Activated naive CD4-positive, alpha-beta T cell treated with anti-CD3 and anti-CD28 coated beads, Interleukin-2, amount 50 U/mL, for 24 hours (primary cell): ENCODE measurements around the gene DNAJA4.

Experiments
- H3K27ac Mint-ChIP-seq: one replicate; pipeline ENCODE4 v1.8.0; 2021; ENCODE audit warnings: mild to moderate bottlenecking, mixed read lengths
- H3K27me3 Mint-ChIP-seq: one replicate; pipeline ENCODE4 v1.8.0; 2021; ENCODE audit warnings: mixed read lengths
- H3K36me3 Mint-ChIP-seq: one replicate; pipeline ENCODE4 v1.8.0; 2021; ENCODE audit warnings: mixed read lengths
- H3K4me1 Mint-ChIP-seq: one replicate; pipeline ENCODE4 v1.8.0; 2021; ENCODE audit warnings: mixed read lengths
- H3K4me3 Mint-ChIP-seq: one replicate; pipeline ENCODE4 v1.8.0; 2021; ENCODE audit warnings: mild to moderate bottlenecking, mixed read lengths
- H3K9me3 Mint-ChIP-seq: one replicate; pipeline ENCODE4 v1.8.0; 2021; ENCODE audit warnings: mixed read lengths

The DNAJA4 gene

DNA sequence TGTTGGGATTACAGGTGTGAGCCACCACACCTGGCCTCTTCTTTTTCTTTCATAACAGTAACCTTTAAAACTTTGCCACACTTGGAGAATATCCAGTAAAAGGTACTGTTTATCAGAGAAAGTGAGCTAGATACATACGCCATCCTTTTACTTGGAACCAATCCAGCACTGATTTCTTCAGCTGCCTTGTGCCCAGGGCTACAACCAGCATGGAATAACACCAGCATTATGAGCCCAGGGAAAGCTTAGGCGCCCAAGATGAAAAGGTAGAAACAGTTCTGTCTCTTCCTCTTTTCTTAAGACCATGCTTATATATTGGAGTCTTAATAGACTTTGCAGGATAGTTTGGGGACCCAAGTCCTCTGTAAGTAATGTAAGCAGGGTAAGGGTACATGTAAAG, 26.7 kb downstream of the DNAJA4 start:
- Mint-ChIP-seq H3K27ac (no peak overlapping the region), H3K36me3 (peaks cover 29% of the 10 kb centered on the region), H3K9me3 (no peaks in the 10 kb centered on the region), H3K4me1 (peaks cover 8% of the 10 kb centered on the region), H3K27me3 (no peaks in the 10 kb centered on the region), H3K4me3 (no peak overlapping the region)

DNA sequence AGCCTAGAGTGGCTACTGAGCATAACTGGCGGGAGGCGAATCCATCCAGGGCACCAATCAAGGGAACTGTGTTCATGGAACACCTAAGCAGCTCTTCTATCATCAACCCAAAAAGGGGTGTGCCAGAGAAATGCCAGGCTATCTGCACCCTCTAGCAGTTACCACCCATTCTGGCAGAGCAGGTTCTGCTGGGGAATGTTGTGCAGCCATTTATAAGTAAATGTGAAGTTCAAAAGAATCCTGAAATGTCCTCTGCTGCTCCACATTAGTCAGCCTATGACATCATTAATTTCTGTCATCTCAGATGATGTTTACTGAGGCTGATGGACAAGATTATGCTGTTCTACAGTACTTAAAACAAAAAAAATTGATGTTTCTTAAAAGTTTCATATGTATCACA, 27.3 kb downstream of the DNAJA4 start:
- Mint-ChIP-seq H3K4me3 (no peak overlapping the region), H3K27ac (no peak overlapping the region), H3K36me3 (peaks cover 27% of the 10 kb centered on the region), H3K9me3 (no peaks in the 10 kb centered on the region), H3K4me1 (peaks cover 8% of the 10 kb centered on the region), H3K27me3 (no peaks in the 10 kb centered on the region)

GRCh38 chr15:78292219-78292618, 27.9 kb downstream of the DNAJA4 start:
- Mint-ChIP-seq H3K27me3 (no peaks in the 10 kb centered on the region), H3K9me3 (no peaks in the 10 kb centered on the region), H3K4me3 (no peak overlapping the region), H3K36me3 (peaks cover 26% of the 10 kb centered on the region), H3K4me1 (peaks cover 12% of the 10 kb centered on the region), H3K27ac (no peak overlapping the region)

GRCh38 chr15:78299101-78299930, 35.0 kb downstream of the DNAJA4 start, which contains the start of gene SKIC8:
TSS of gene SKIC8 (minus strand) at chr15:78299609. CDS start at chr15:78295686, 3,923 bp downstream.
- H3K4me3 Mint-ChIP-seq: peak within 1 kb of the TSS; percentile 99
- peaks cover 32% of the 10 kb centered on the region for H3K4me1 Mint-ChIP-seq
- peak within 1 kb of the TSS; percentile 96 for H3K27ac Mint-ChIP-seq
- H3K36me3 Mint-ChIP-seq: peaks cover 8% of the 10 kb centered on the region
- no peaks in the 10 kb centered on the region for H3K27me3 Mint-ChIP-seq
- H3K9me3 Mint-ChIP-seq: no peaks in the 10 kb centered on the region

DNA sequence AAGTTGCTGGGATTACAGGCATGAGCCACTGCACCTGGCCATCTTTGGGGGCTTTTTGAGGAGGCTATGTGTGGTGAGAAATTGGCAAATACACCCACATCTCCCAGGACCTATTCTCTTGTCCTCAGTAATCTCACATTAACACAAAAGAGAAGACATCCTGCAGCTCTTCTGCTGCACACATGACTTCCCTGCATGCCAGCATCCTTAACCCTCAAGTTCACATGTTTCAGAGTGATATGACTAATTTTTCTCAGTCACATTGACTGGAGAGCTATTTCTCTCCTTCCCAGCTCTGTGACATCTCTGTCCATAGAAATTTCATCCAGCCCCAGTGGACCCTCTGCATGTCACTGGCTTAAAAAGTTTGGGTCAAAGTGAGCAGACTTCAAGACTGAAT, 37.0 kb downstream of the DNAJA4 start:
- Mint-ChIP-seq H3K9me3 (no peaks in the 10 kb centered on the region), H3K4me1 (peaks cover 28% of the 10 kb centered on the region), H3K27ac (peak overlapping the region; percentile 19), H3K27me3 (no peaks in the 10 kb centered on the region), H3K4me3 (no peak overlapping the region), H3K36me3 (no peaks in the 10 kb centered on the region)

DNA sequence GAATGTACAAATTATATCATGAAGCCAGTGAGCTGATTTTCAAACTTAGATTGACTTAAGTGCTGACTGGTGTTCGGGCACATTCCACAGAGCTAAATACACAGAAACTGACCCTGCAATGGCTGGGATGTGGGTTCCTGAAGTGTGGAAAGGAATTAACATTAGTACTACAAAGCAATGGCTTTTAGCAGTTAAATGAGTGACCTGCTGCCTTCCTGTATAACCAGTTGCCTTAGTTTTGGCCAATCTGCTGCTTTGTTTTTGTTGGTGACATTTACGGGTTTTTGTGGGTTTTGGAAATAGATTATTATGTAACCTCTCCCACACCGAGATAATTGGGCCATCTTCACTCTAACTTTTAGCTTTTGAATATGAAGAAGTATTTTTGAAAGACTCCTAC, 37.5 kb downstream of the DNAJA4 start:
- no peaks in the 10 kb centered on the region for H3K27me3 Mint-ChIP-seq
- no peaks in the 10 kb centered on the region for H3K36me3 Mint-ChIP-seq
- no peak overlapping the region for H3K4me3 Mint-ChIP-seq
- no peak overlapping the region for H3K27ac Mint-ChIP-seq
- H3K4me1 Mint-ChIP-seq: peaks cover 27% of the 10 kb centered on the region
- H3K9me3 Mint-ChIP-seq: no peaks in the 10 kb centered on the region

DNA sequence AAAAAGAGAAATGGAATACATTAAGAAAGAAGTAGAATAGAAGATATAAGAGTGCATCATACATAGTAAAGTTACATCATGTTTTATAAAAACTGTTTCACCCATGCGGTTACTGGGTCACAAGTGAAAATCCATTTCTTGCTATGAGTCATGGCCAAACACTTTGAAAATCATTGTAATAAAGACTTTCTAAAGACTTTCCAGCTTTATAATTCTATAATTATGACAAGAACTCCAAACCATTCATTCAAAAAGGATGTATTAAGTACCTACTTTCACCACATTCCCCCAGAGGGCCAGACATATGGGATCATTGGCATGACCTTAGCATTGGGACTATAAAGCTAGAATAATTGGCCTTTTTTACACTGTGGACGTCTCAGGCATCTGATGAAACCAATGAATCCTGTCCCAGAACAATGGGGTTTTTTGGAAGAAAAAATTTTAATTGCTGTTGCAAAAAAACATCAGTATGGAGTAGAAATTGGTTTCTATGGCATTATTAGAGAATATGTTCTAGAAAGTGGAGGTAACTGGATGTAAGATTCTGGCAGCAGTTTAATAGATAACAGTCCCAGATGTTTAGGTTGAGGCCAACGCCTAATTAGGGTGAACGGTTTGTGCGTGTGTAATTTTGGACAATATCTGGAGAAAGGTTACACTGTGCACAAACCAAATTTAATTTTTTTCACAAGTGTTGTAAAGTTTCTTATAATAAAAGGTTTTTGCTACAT, 38.4 kb downstream of the DNAJA4 start:
- Mint-ChIP-seq H3K4me3 (no peak overlapping the region), H3K9me3 (no peaks in the 10 kb centered on the region), H3K4me1 (peaks cover 20% of the 10 kb centered on the region), H3K27me3 (no peaks in the 10 kb centered on the region), H3K36me3 (no peaks in the 10 kb centered on the region), H3K27ac (peak overlapping the region; percentile 53)

- Mint-ChIP-seq H3K27me3 (peaks cover 4% of the 10 kb centered on the region), H3K4me1 (peaks cover 8% of the 10 kb centered on the region), H3K36me3 (no peaks in the 10 kb centered on the region), H3K27ac (no peak overlapping the region), H3K9me3 (no peaks in the 10 kb centered on the region), H3K4me3 (no peak overlapping the region)
Measured at GRCh38 chr15:78304216-78305066, 40.1 kb downstream of the DNAJA4 start.

GRCh38 chr15:78306176-78306774, 41.9 kb downstream of the DNAJA4 start:
- Mint-ChIP-seq H3K9me3 (no peaks in the 10 kb centered on the region), H3K36me3 (no peaks in the 10 kb centered on the region), H3K4me3 (no peak overlapping the region), H3K27me3 (peaks cover 4% of the 10 kb centered on the region), H3K27ac (no peak overlapping the region), H3K4me1 (peaks cover 8% of the 10 kb centered on the region)

DNA sequence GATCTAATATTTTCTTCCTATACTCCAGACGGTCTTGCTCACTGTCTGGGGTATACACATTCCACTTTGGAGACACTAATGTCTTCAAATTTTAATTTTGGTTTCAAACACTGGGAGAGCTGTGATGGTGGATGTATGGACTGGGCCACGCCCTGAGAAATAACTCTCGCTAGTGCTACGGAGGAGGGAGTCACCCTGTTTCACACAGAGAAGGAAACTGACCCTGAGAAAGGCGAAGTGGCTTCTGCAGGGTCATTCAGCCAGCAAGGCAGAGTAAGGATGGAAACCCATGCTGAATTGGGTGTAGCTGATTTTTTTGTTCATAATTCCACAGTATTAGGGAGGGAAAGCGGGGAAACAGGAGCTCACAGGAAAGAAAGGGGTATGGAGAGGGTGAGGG, 43.6 kb downstream of the DNAJA4 start:
- Mint-ChIP-seq H3K27ac (no peak overlapping the region), H3K9me3 (no peaks in the 10 kb centered on the region), H3K36me3 (no peaks in the 10 kb centered on the region), H3K4me3 (no peak overlapping the region), H3K27me3 (peaks cover 4% of the 10 kb centered on the region), H3K4me1 (no peaks in the 10 kb centered on the region)

DNA sequence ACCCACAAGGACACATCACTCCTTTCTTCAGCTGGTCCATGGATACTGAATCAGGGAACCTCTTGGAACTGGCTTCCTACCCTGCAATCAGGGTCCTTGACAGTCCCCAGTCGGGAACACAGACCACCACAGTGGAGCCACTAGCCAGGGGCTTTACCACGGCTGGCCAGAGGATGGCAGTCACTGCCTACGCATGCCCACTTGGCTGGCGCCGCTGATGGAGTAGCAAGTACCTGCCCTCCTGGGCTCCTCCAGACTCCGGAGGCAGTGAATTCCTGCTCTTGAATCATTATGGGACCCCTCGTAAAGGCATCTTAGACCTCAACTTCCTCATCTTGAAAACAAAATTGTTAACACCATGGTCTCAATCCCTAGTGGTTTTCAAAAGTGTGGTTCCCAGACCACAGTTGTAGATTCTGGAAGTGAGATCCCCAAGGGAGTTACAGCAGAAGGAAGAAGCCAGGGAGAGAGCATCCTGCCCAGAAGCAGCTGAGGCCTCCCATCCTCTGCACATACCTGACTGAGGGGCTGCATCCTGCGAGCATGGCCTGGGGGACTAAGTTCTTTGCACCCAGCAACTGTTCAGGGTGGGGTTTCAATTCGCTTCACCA, 44.2 kb downstream of the DNAJA4 start:
- no peaks in the 10 kb centered on the region for H3K9me3 Mint-ChIP-seq

DNA sequence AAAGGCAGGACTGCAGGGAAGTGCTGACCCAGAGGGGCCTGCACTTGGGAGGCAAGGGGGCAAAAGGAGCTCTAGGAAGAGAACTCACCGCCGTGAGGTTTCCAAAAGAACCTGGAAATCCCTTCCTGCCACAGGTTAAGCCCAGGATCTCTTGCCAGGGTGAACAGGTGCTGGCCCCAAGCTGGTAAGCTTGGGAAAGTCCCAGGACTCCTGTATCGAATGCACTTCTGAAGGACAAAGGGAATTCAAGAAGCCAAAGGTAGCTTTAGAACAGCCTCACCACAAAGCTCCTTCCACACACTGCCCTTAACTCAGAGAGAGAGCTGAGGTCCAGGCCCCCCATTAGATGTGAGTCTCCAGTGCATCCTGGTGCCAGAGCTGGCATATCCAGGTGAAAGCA, 46.9 kb downstream of the DNAJA4 start:
- H3K4me3 Mint-ChIP-seq: no peak overlapping the region
- no peaks in the 10 kb centered on the region for H3K4me1 Mint-ChIP-seq
- H3K27ac Mint-ChIP-seq: no peak overlapping the region
- H3K36me3 Mint-ChIP-seq: no peaks in the 10 kb centered on the region
- H3K9me3 Mint-ChIP-seq: no peaks in the 10 kb centered on the region
- H3K27me3 Mint-ChIP-seq: peaks cover 4% of the 10 kb centered on the region

More for the DNA sequence above, 44.2 kb downstream of the DNAJA4 start:
- Mint-ChIP-seq H3K4me1 (no peaks in the 10 kb centered on the region), H3K36me3 (no peaks in the 10 kb centered on the region), H3K27me3 (peaks cover 4% of the 10 kb centered on the region), H3K27ac (no peak overlapping the region), H3K4me3 (no peak overlapping the region)

DNA sequence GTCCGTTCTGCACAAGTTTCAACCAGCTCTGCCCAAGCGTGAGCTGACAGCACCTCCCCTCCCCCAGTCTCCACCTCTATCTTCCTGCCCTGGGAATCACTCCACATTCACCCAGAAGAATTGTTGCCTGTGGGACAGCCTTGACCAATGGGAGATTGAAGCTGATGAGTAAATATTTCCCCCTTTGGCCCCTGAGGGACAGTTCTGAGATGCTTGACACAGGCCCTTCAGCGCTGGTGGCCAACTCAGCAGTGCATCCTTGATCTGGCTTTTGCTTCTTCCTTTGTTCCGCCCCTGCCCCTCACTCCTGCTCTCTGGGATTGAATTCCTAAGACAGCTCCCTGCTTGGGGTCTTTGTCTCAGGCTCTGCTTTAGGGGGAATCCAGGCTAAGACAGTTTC, 48.2 kb downstream of the DNAJA4 start:
- no peaks in the 10 kb centered on the region for H3K36me3 Mint-ChIP-seq
- no peaks in the 10 kb centered on the region for H3K9me3 Mint-ChIP-seq
- H3K4me3 Mint-ChIP-seq: no peak overlapping the region
- no peaks in the 10 kb centered on the region for H3K4me1 Mint-ChIP-seq
- peaks cover 4% of the 10 kb centered on the region for H3K27me3 Mint-ChIP-seq
- no peak overlapping the region for H3K27ac Mint-ChIP-seq

- H3K9me3 Mint-ChIP-seq: no peaks in the 10 kb centered on the region
- H3K4me1 Mint-ChIP-seq: no peaks in the 10 kb centered on the region
- H3K36me3 Mint-ChIP-seq: no peaks in the 10 kb centered on the region
- H3K27ac Mint-ChIP-seq: no peak overlapping the region
- H3K4me3 Mint-ChIP-seq: no peak overlapping the region
- peaks cover 2% of the 10 kb centered on the region for H3K27me3 Mint-ChIP-seq
Measured at GRCh38 chr15:78312957-78313356, 48.6 kb downstream of the DNAJA4 start.

DNA sequence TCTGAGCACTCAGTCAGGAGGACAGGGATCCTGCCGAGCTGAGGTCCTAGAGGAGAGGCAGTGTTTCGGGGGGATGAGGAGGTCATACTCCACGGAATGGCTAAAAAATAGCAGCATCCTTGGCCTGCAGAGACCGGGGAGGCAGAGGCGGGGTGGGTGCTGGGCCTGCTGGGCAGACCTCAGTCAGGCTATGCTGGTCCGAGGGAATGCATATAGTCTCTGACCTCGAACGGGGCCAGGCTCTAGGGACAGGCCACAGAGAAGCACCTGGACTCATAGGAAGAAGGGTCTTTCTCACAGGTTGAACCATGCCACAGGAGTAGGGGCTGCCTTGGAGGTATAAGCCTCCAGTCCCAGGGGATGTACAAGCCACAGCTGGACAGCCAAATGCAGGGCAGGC, 49.0 kb downstream of the DNAJA4 start:
- H3K4me1 Mint-ChIP-seq: no peaks in the 10 kb centered on the region
- no peak overlapping the region for H3K27ac Mint-ChIP-seq
- H3K27me3 Mint-ChIP-seq: no peaks in the 10 kb centered on the region
- H3K4me3 Mint-ChIP-seq: no peak overlapping the region
- H3K36me3 Mint-ChIP-seq: no peaks in the 10 kb centered on the region
- H3K9me3 Mint-ChIP-seq: no peaks in the 10 kb centered on the region
